ENCODE results near the gene FRMD7.

Gene FRMD7

GRCh38 chrX:132033166-132033565, 94.7 kb downstream of the FRMD7 start:
- Histone ChIP-seq H3K9me3 (replicated peaks; ENCODE audit: low read length) (no peaks in the 10 kb centered on the region), H3K4me3 (ENCODE audit: low read length) (no peak overlapping the region), H3K9ac (ENCODE audit: low read depth, low read length) (no peak overlapping the region), H3K36me3 (ENCODE audit: insufficient read depth, low read length) (no peaks in the 10 kb centered on the region), H3K4me1 (ENCODE audit: control insufficient read depth, insufficient read depth, low read length) (no peaks in the 10 kb centered on the region), H3K4me2 (ENCODE audit: low read length) (no peak overlapping the region), H3K27me3 (ENCODE audit: control insufficient read depth, insufficient read depth, low read length) (peaks cover 27% of the 10 kb centered on the region)

- Histone ChIP-seq H3K36me3 (ENCODE audit: insufficient read depth, low read length) (no peaks in the 10 kb centered on the region), H3K4me2 (ENCODE audit: low read length) (no peak overlapping the region), H3K9ac (ENCODE audit: low read depth, low read length) (no peak overlapping the region), H3K4me3 (ENCODE audit: low read length) (no peak overlapping the region), H3K4me1 (ENCODE audit: control insufficient read depth, insufficient read depth, low read length) (no peaks in the 10 kb centered on the region), H3K9me3 (replicated peaks; ENCODE audit: low read length) (no peaks in the 10 kb centered on the region), H3K27me3 (ENCODE audit: control insufficient read depth, insufficient read depth, low read length) (peaks cover 32% of the 10 kb centered on the region)
Observed at GRCh38 chrX:132031867-132032266, 96.0 kb downstream of the FRMD7 start.

GRCh38 chrX:132030264-132030663, 97.6 kb downstream of the FRMD7 start:
- H3K4me1 ChIP-seq (ENCODE audit: control insufficient read depth, insufficient read depth, low read length): no peaks in the 10 kb centered on the region
- no peaks in the 10 kb centered on the region for H3K36me3 ChIP-seq (ENCODE audit: insufficient read depth, low read length)
- peaks cover 34% of the 10 kb centered on the region for H3K27me3 ChIP-seq (ENCODE audit: control insufficient read depth, insufficient read depth, low read length)
- no peak overlapping the region for H3K9ac ChIP-seq (ENCODE audit: low read depth, low read length)
- no peaks in the 10 kb centered on the region for H3K9me3 ChIP-seq (replicated peaks; ENCODE audit: low read length)
- H3K4me3 ChIP-seq (ENCODE audit: low read length): no peak overlapping the region
- H3K4me2 ChIP-seq (ENCODE audit: low read length): no peak overlapping the region

All from skeletal muscle satellite cell (primary cell).